ENCODE results near the gene CASP4.
"Not testable (repeated sequence)": the region's sequence is repeated elsewhere in the genome, so short reads cannot be mapped to it uniquely, and the experiment has no call there.

CASP4 gene

GRCh38 chr11:104956528-104956927, 11.8 kb downstream of the CASP4 start:
- no peak for DNase-seq (ENCODE audit: low spot score)

GRCh38 chr11:104946907-104947306, 21.5 kb downstream of the CASP4 start:
- DNase-seq (ENCODE audit: low spot score) = no peak

- DNase-seq (ENCODE audit: low spot score) = no peak
Measured at GRCh38 chr11:104944076-104944475, 24.3 kb downstream of the CASP4 start.

GRCh38 chr11:104943561-104943960, 24.8 kb downstream of the CASP4 start:
- DNase-seq (ENCODE audit: low spot score) = no peak

GRCh38 chr11:104934594-104934993, 33.8 kb downstream of the CASP4 start:
- DNase-seq (ENCODE audit: low spot score) = no peak

GRCh38 chr11:104934073-104934472, 34.3 kb downstream of the CASP4 start:
- not testable (repeated sequence) for DNase-seq (ENCODE audit: low spot score)

GRCh38 chr11:104928811-104929210, 39.6 kb downstream of the CASP4 start:
- DNase-seq (ENCODE audit: low spot score) = no peak

GRCh38 chr11:104926771-104927611, 41.4 kb downstream of the CASP4 start:
- DNase-seq (ENCODE audit: low spot score) = no peak

GRCh38 chr11:104925850-104926249, 42.5 kb downstream of the CASP4 start:
- DNase-seq (ENCODE audit: low spot score) = no peak

GRCh38 chr11:104918113-104918824, 50.1 kb downstream of the CASP4 start:
- DNase-seq (ENCODE audit: low spot score) = no peak

GRCh38 chr11:104917271-104918112, 50.9 kb downstream of the CASP4 start:
- no peak for DNase-seq (ENCODE audit: low spot score)

GRCh38 chr11:104916442-104916841, 51.9 kb downstream of the CASP4 start:
- DNase-seq (ENCODE audit: low spot score) = no peak

GRCh38 chr11:104912102-104912501, 56.3 kb downstream of the CASP4 start:
- DNase-seq (ENCODE audit: low spot score) = no peak

GRCh38 chr11:104908186-104908531, 60.2 kb downstream of the CASP4 start:
- no peak for DNase-seq (ENCODE audit: low spot score)

GRCh38 chr11:104907521-104908185, 60.7 kb downstream of the CASP4 start:
- DNase-seq (ENCODE audit: low spot score) = no peak

GRCh38 chr11:104905271-104905670, 63.1 kb downstream of the CASP4 start:
- DNase-seq (ENCODE audit: low spot score) = no peak

- DNase-seq (ENCODE audit: low spot score) = no peak
Measured at GRCh38 chr11:104899226-104899625, 69.1 kb downstream of the CASP4 start.

GRCh38 chr11:104898685-104899013, 69.7 kb downstream of the CASP4 start:
- DNase-seq (ENCODE audit: low spot score) = no peak

- DNase-seq (ENCODE audit: low spot score) = no peak
Measured at GRCh38 chr11:104897891-104898684, 70.3 kb downstream of the CASP4 start, which contains the start of gene CASP12. CASP12 (minus strand) TSS chr11:104898460.

- no peak for DNase-seq (ENCODE audit: low spot score)
Measured at GRCh38 chr11:104895634-104896033, 72.7 kb downstream of the CASP4 start.

- DNase-seq (ENCODE audit: low spot score) = no peak
Measured at GRCh38 chr11:104893876-104894275, 74.5 kb downstream of the CASP4 start.
